ENCODE results near the gene INVS. TPM values are rescaled to one million over a fixed set of nuclear protein-coding genes. Genes with fewer than 3 reads are reported as not detected.
A peak's percentile ranks its signal among the peaks of the same experiment; 100 is the strongest.

INVS gene
- total and polyA plus RNA-seq, 2 donors (not counting 3 experiments of a cell fraction or from before 2014, with no cell fraction given) = 8.5 to 17.9 TPM

GRCh38 chr9:100160021-100160420, 61.0 kb downstream of the INVS start:
- no peak for FAIRE-seq
- dilution Hi-C loops (cut with MboI; ENCODE audit: extremely low pct_ligation_motif_present, low sequenced_read_pairs) = no loop called here

GRCh38 chr9:100167176-100167575, 68.1 kb downstream of the INVS start:
- intact Hi-C loops (cut with micrococcal nuclease) = no loop called here
- H3K9ac ChIP-seq (replicated peaks; ENCODE audit: extremely low read depth, insufficient read depth, low read length) = no peak overlapping the region
- no peaks in the 10 kb centered on the region for H3K9me3 ChIP-seq (replicated peaks; ENCODE audit: control insufficient read depth, insufficient read depth, low read length)
- peak; percentile 24 for TF ChIP-seq FOS (IDR thresholded peaks at IDR 0.05; ENCODE audit: borderline replicate concordance, insufficient read depth, low read length)
- TF ChIP-seq POLR2A (IDR thresholded peaks at IDR 0.05; ENCODE audit: low read depth, low read length) = no peak
- no peak overlapping the region for H3K4me2 ChIP-seq (ENCODE audit: insufficient read depth, low read length)
- H3K36me3 ChIP-seq (ENCODE audit: control insufficient read depth in 2 of 2, extremely low read depth in 1 of 2, insufficient read depth in 2 of 2, low read length in 2 of 2) = no peaks in the 10 kb centered on the region
- H3K4me3 ChIP-seq (replicated peaks in 1 of 3; ENCODE audit: insufficient read depth in 1 of 3, low read depth in 1 of 3, low read length in 3 of 3) = no peak overlapping the region
- no peaks in the 10 kb centered on the region for H3K9me1 ChIP-seq (replicated peaks; ENCODE audit: control insufficient read depth, extremely low read depth, insufficient read depth, low read length)
- no peak overlapping the region for H3K27ac ChIP-seq (ENCODE audit: insufficient read depth, low read depth, low read length)
- dilution Hi-C loops (cut with MboI; ENCODE audit: extremely low pct_ligation_motif_present, low sequenced_read_pairs) = no loop called here
- no TSS peak for BruUV-seq (replicated peaks)
- H3K4me1 ChIP-seq (ENCODE audit: control insufficient read depth, extremely low read depth, insufficient read depth, low read length) = peaks cover 8% of the 10 kb centered on the region
- H2AFZ ChIP-seq (ENCODE audit: low read depth, low read length) = no peak overlapping the region
- H3K27me3 ChIP-seq (ENCODE audit: control insufficient read depth in 2 of 2, insufficient read depth in 2 of 2, low read length in 2 of 2) = no peaks in the 10 kb centered on the region
- CTCF ChIA-PET = interaction anchor here (1.3 kb wide), 1 partner anchor 17 kb away, joined by 4 read pairs; no protein-coding TSS in a partner anchor
- no peaks in the 10 kb centered on the region for H3K79me2 ChIP-seq (ENCODE audit: control insufficient read depth, insufficient read depth, low read length)
- POLR2A ChIA-PET = no interaction called here
- DNase-seq (ENCODE audit: low read depth, low spot score) (peak; percentile 25), FAIRE-seq (no peak)
- no peaks in the 10 kb centered on the region for H4K20me1 ChIP-seq (replicated peaks; ENCODE audit: control insufficient read depth, extremely low read depth, insufficient read depth, low read length)

More at GRCh38 chr9:100160021-100160420, 61.0 kb downstream of the INVS start:
- no peaks in the 10 kb centered on the region for H4K20me1 ChIP-seq (replicated peaks; ENCODE audit: control insufficient read depth, extremely low read depth, insufficient read depth, low read length)
- no TSS peak for BruUV-seq (replicated peaks)
- no peak for TF ChIP-seq MYC (IDR thresholded peaks at IDR 0.05; ENCODE audit: low read depth, low read length)
- no peaks in the 10 kb centered on the region for H3K9me1 ChIP-seq (replicated peaks; ENCODE audit: control insufficient read depth, extremely low read depth, insufficient read depth, low read length)
- intact Hi-C loops (cut with micrococcal nuclease) = no loop called here
- no peaks in the 10 kb centered on the region for H3K79me2 ChIP-seq (ENCODE audit: control insufficient read depth, insufficient read depth, low read length)
- H3K27me3 ChIP-seq (ENCODE audit: control insufficient read depth in 2 of 2, insufficient read depth in 2 of 2, low read length in 2 of 2) = no peaks in the 10 kb centered on the region
- no peak overlapping the region for H3K4me2 ChIP-seq (ENCODE audit: insufficient read depth, low read length)
- ChIA-PET POLR2A (no interaction called here), CTCF (interaction anchor here (2.2 kb wide), 1 partner anchor 9 kb away, joined by 6 read pairs; no protein-coding TSS in a partner anchor)
- no peaks in the 10 kb centered on the region for H3K4me1 ChIP-seq (ENCODE audit: control insufficient read depth, extremely low read depth, insufficient read depth, low read length)
- no peak overlapping the region for H3K9ac ChIP-seq (replicated peaks; ENCODE audit: extremely low read depth, insufficient read depth, low read length)
- H3K9me3 ChIP-seq (replicated peaks; ENCODE audit: control insufficient read depth, insufficient read depth, low read length) = no peaks in the 10 kb centered on the region
- H3K4me3 ChIP-seq (replicated peaks in 1 of 3; ENCODE audit: insufficient read depth in 1 of 3, low read depth in 1 of 3, low read length in 3 of 3) = no peak overlapping the region
- no peak for DNase-seq (ENCODE audit: low read depth, low spot score)
- H2AFZ ChIP-seq (ENCODE audit: low read depth, low read length) = no peak overlapping the region
- no peak overlapping the region for H3K27ac ChIP-seq (ENCODE audit: insufficient read depth, low read depth, low read length)
- H3K36me3 ChIP-seq (ENCODE audit: control insufficient read depth in 2 of 2, extremely low read depth in 1 of 2, insufficient read depth in 2 of 2, low read length in 2 of 2) = no peaks in the 10 kb centered on the region
